HFF-Myc (cell line): ENCODE data around the gene HNF4A.
A peak's percentile ranks its signal among the peaks of the same experiment; 100 is the strongest.

Source experiments
- DNase-seq: peaks from one replicate; pipeline ENCODE4 v3.0.0-alpha.2; 2011; ENCODE audit warnings: low read depth; ENCODE audit errors: extremely low read depth
- H3K4me3 ChIP-seq: replicated peaks from 2 replicates; pipeline ENCODE4 v1.5.1; 2011; ENCODE audit warnings: low read depth, mild to moderate bottlenecking, control low read depth, low read length
- TF ChIP-seq, protein P1 (sequence below): IDR thresholded peaks from 2 replicates; pipeline ENCODE4 v1.5.1; 2012; ENCODE audit warnings: mild to moderate bottlenecking, low read depth, low read length, control low read depth; ENCODE audit errors: missing control alignments

The HNF4A gene

DNA sequence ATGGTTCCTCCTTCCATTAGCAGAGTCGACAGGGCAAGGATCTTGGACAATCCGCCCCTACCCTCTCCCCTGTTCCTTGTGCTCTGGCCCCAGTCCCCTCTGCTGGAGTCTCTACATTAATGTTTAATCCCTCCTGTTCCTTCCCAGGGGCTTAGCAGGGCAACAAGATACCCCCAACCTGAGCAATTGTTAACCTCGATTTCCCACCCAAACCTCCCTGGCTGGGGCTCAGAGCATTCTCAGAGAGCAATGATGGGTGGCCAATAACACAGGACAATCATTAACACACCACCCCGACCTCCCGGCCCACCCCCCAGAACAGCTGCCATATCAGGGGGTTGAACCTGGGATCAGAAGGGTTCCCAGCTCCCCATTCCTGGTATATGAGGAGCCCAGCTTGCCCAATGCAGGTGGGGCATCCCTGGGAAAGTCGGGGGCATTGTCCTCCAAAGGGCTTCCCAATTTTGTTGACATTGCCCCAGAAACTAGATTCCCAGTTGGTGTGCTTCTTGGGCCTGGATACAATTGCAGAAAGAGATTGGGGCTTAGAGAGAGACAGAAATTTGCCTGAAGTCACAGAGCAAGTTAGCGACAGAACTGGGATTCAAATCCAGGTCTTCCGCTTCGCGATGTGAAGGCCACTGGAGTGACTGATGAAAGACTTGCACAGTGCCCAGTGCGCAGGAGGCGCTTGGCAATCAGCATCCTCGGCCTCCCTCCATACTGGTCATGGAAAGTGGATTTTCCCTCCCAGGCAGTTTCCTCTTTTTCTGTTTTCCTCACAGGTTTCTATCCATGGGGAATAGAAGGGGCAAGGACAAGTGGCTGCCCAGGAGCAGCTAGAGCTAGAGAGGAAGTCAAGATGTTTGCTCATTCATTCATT lies 60.6 kb downstream of the HNF4A start:
- no peak overlapping the region for H3K4me3 ChIP-seq
- no peak for DNase-seq
- TF ChIP-seq, protein P1, sequence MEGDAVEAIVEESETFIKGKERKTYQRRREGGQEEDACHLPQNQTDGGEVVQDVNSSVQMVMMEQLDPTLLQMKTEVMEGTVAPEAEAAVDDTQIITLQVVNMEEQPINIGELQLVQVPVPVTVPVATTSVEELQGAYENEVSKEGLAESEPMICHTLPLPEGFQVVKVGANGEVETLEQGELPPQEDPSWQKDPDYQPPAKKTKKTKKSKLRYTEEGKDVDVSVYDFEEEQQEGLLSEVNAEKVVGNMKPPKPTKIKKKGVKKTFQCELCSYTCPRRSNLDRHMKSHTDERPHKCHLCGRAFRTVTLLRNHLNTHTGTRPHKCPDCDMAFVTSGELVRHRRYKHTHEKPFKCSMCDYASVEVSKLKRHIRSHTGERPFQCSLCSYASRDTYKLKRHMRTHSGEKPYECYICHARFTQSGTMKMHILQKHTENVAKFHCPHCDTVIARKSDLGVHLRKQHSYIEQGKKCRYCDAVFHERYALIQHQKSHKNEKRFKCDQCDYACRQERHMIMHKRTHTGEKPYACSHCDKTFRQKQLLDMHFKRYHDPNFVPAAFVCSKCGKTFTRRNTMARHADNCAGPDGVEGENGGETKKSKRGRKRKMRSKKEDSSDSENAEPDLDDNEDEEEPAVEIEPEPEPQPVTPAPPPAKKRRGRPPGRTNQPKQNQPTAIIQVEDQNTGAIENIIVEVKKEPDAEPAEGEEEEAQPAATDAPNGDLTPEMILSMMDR = no peak

DNA sequence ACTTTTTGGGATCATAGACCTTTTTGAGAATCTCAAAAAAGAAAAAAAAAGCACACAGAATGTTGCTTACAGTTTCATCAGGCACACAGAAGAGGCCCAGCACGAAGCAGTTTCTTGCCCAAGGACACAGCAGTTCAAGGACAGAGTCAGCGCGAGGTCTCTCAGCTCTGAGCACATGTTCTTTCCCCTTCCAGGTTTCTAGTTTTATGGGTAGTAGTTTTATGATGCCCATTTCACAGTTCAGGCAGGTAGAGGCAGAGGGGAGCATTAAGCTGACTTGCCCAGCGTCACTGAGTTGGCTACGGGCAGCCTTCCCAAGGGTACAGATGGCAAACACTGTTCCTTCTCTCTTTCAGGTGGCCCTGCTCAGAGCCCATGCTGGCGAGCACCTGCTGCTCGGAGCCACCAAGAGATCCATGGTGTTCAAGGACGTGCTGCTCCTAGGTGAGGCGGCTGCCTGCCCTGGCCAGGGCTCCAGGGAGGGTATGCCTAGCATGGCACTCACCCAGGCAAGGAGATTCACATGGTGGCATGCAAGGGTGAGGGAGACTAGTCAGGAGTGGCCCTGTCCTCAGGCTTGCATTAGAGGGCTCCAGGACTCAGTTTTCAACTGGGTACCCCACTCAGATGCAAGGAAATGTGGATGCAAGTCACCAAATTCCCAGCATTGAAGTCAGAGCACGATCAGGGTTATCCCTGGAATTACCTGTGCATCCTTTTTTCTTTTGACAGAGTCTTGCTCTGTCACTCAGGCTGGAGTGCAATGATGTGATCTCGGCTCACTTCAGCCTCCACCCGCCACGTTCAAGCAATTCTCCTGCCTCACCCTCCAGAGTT lies 62.8 kb downstream of the HNF4A start:
- TF ChIP-seq, protein P1 = no peak
- no peak for DNase-seq
- no peak overlapping the region for H3K4me3 ChIP-seq

- TF ChIP-seq, protein P1 = no peak
- no peak overlapping the region for H3K4me3 ChIP-seq
- DNase-seq = no peak
Observed at GRCh38 chr20:44419131-44419844, 63.8 kb downstream of the HNF4A start.

DNA sequence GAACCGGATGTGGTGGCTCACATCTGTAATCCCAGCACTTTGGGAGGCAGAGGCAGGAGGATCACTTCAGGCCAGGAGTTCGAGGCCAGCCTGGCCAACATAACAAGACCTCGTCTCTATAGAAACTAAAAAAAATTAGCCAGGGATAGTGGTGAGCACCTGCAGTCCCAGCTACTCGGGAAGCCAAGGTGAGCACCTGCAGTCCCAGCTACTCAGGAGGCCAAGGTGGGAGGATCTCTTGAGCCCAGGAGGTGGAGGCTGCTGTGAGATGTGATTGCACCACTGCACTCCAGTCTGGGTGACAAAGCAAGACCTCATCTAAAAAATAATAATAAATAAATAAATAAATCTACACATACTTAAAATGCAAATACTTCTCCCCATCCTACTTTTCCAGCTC lies 65.0 kb downstream of the HNF4A start:
- DNase-seq = no peak
- TF ChIP-seq, protein P1 = no peak
- H3K4me3 ChIP-seq = no peak overlapping the region

GRCh38 chr20:44422083-44422482 lies 66.6 kb downstream of the HNF4A start:
- peak; percentile 5 for DNase-seq
- no peak overlapping the region for H3K4me3 ChIP-seq
- TF ChIP-seq, protein P1 = no peak

DNA sequence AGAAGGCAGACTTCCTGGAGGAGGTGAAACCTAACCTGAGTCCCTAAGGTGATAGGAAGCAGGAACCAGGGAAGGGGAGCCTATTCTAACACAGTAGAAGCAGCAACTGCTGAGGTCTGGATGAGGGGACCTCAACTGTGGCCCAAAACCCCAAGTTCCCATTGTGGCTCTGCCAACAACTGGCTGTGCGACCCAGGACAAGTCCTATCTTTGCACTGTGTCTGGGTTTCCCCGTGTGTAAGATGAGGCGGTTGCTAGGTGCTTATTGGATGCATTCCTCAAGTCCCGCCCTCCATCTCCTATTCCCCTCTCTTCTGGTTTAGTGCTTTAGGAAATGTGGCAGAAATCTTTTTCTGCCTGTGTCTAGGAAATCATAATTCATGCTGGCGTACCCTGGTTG lies 68.0 kb downstream of the HNF4A start:
- TF ChIP-seq, protein P1 = no peak
- H3K4me3 ChIP-seq = no peak overlapping the region
- no peak for DNase-seq
